Tibial nerve (tissue), 4 donors: ENCODE data around the gene RAB6C. TPM values are rescaled to one million over a fixed set of nuclear protein-coding genes. Genes with fewer than 3 reads are reported as not detected.
"Not testable (repeated sequence)": the region's sequence is repeated elsewhere in the genome, so short reads cannot be mapped to it uniquely, and the experiment has no call there.

Experiments used
- DNase-seq, 2 donors: peaks; one replicate each; pipeline ENCODE4 v3.0.0-alpha.2; 2019; ENCODE audit warnings: low spot score in 2 of 2
- H3K27ac ChIP-seq, 4 donors: fragments of 200-600 bp; sonication (generic) in 3 of 4; one replicate each; pipeline ENCODE4 v1.5.1; 2017 to 2019; ENCODE audit warnings: mild to moderate bottlenecking in 1 of 4
- H3K27me3 ChIP-seq, 2 donors: fragments of 200-600 bp; sonication (generic) in 1 of 2; one replicate each; pipeline versions ENCODE4 v1.5.1 to v1.6.0; 2017 to 2019
- H3K36me3 ChIP-seq, 3 donors: fragments of 200-600 bp; sonication (generic); one replicate each; pipeline ENCODE4 v1.5.1; 2018 to 2019
- H3K4me1 ChIP-seq, 4 donors: fragments of 200-600 bp; sonication (generic) in 3 of 4; one replicate each; pipeline ENCODE4 v1.5.1; 2017 to 2019
- H3K4me3 ChIP-seq, 4 donors: fragments of 200-600 bp; sonication (generic) in 3 of 4; one replicate each; pipeline ENCODE4 v1.5.1; 2017 to 2019; ENCODE audit warnings: mild to moderate bottlenecking in 1 of 4, moderate library complexity in 1 of 4
- H3K9me3 ChIP-seq, 4 donors: fragments of 200-600 bp; sonication (generic) in 3 of 4; one replicate each; pipeline ENCODE4 v1.5.1; 2017 to 2019
- CTCF ChIP-seq, 5 experiments: fragments of 200-600 bp in 3 of 5; fragments of 450-650 bp in 2 of 5; sonication (generic) in 3 of 5; IDR thresholded peaks; one replicate each; pipeline ENCODE4 v1.5.1; 2016 to 2019; ENCODE audit warnings: antibody characterized with exemption in 5 of 5, mild to moderate bottlenecking in 3 of 5, moderate library complexity in 2 of 5
- EP300 ChIP-seq, 2 donors: sonication (generic); formaldehyde crosslinking; IDR thresholded peaks; one replicate each; pipeline ENCODE4 v1.6.1; 2017; ENCODE audit warnings: antibody characterized with exemption in 2 of 2, mild to moderate bottlenecking in 1 of 2
- POLR2A ChIP-seq, 2 donors: fragments of 450-650 bp; IDR thresholded peaks; one replicate each; pipeline ENCODE4 v1.6.1; 2017; ENCODE audit warnings: antibody characterized with exemption in 2 of 2, mild to moderate bottlenecking in 2 of 2, moderate library complexity in 2 of 2
- WGBS, 2 donors: methylation state at CpG; one replicate each; pipeline ENCODE4 v1.1.5; 2018; 5-methylcytosine and 5-hydroxymethylcytosine counted together
- total RNA-seq, 4 donors: library from RNA; depleted of rRNA; stranded (reverse); fragments of >200 nt; gene quantifications; one replicate each; pipeline ENCODE4 v1.1.0, GENCODE V29; 2016

Gene RAB6C
- total RNA-seq, 4 donors from 2014 or later = not detected

- DNase-seq = no peak
- WGBS, 2 donors = 91% methylated on average over 5 of the region's 5 CpGs
- H3K36me3 ChIP-seq = no peaks in the 10 kb centered on the region
- peaks cover 0 to 6% (median 0%) of the 10 kb centered on the region in 4 donors for H3K4me1 ChIP-seq
- H3K27me3 ChIP-seq = peaks cover 0 to 23% of the 10 kb centered on the region in 2 donors
- H3K27ac ChIP-seq = no peak overlapping the region
- no peaks in the 10 kb centered on the region for H3K9me3 ChIP-seq
- TF ChIP-seq EP300 (IDR thresholded peaks at IDR 0.05) = no peak
- no peak for TF ChIP-seq CTCF (IDR thresholded peaks at IDR 0.05)
- no peak for TF ChIP-seq POLR2A (IDR thresholded peaks at IDR 0.05)
- no peak overlapping the region for H3K4me3 ChIP-seq
Measured at GRCh38 chr2:129977986-129978385, 1.5 kb upstream of the RAB6C start.

- DNase-seq, H3K36me3 ChIP-seq, H3K9me3 ChIP-seq, H3K27ac ChIP-seq, H3K4me3 ChIP-seq, H3K4me1 ChIP-seq: not testable (repeated sequence)
- WGBS, 2 donors = 3 to 6% methylated on average over 4 to 6 of the region's 13 CpGs
- peaks cover 0 to 30% of the 10 kb centered on the region in 2 donors for H3K27me3 ChIP-seq
Measured at GRCh38 chr2:129980246-129980645, 780 bp downstream of the RAB6C start.

- H3K9me3 ChIP-seq, H3K27ac ChIP-seq, DNase-seq, H3K4me1 ChIP-seq, H3K4me3 ChIP-seq, H3K36me3 ChIP-seq: not testable (repeated sequence)
- H3K27me3 ChIP-seq = peaks cover 0 to 30% of the 10 kb centered on the region in 2 donors
- 58 to 59% methylated on average over 7 of the region's 7 CpGs for WGBS, 2 donors
Measured at GRCh38 chr2:129981689-129982088, 2.2 kb downstream of the RAB6C start.

GRCh38 chr2:129984426-129984825, 5.0 kb downstream of the RAB6C start:
- Histone ChIP-seq H3K27me3 (peaks cover 0 to 12% of the 10 kb centered on the region in 2 donors), H3K4me1 (peaks cover 0 to 5% (median 0%) of the 10 kb centered on the region in 4 donors), H3K36me3 (no peaks in the 10 kb centered on the region), H3K4me3 (no peak overlapping the region), H3K9me3 (no peaks in the 10 kb centered on the region), H3K27ac (no peak overlapping the region)
- TF ChIP-seq CTCF (IDR thresholded peaks at IDR 0.05) = no peak
- no peak for TF ChIP-seq POLR2A (IDR thresholded peaks at IDR 0.05)
- TF ChIP-seq EP300 (IDR thresholded peaks at IDR 0.05) = no peak
- 55 to 70% methylated on average over 2 of the region's 2 CpGs for WGBS, 2 donors
- no peak for DNase-seq

GRCh38 chr2:129992415-129993006, 13.0 kb downstream of the RAB6C start:
- not testable (repeated sequence) for H3K4me3 ChIP-seq, H3K27ac ChIP-seq, DNase-seq, H3K4me1 ChIP-seq, H3K9me3 ChIP-seq, H3K36me3 ChIP-seq
- WGBS, 2 donors = 4 to 5% methylated on average over 45 to 48 of the region's 49 CpGs
- H3K27me3 ChIP-seq = peaks cover 0 to 12% of the 10 kb centered on the region in 2 donors

- whole genome bisulfite sequencing, 2 donors = 37 to 55% methylated on average over 5 to 15 of the region's 20 CpGs
- not testable (repeated sequence) for H3K36me3 ChIP-seq, H3K9me3 ChIP-seq, DNase-seq, H3K4me1 ChIP-seq, H3K27ac ChIP-seq, H3K4me3 ChIP-seq
- H3K27me3 ChIP-seq = peaks cover 0 to 12% of the 10 kb centered on the region in 2 donors
Measured at GRCh38 chr2:129993151-129993550, 13.7 kb downstream of the RAB6C start.

GRCh38 chr2:129996657-129997237, 17.3 kb downstream of the RAB6C start:
- DNase-seq, H3K27me3 ChIP-seq, H3K27ac ChIP-seq, H3K4me3 ChIP-seq, H3K4me1 ChIP-seq, H3K36me3 ChIP-seq: not testable (repeated sequence)
- WGBS, 2 donors = 64 to 73% methylated on average over 2 of the region's 2 CpGs
- H3K9me3 ChIP-seq = peaks cover 0 to 14% (median 0%) of the 10 kb centered on the region in 4 donors

GRCh38 chr2:129998771-129999170, 19.3 kb downstream of the RAB6C start:
- not testable (repeated sequence) for H3K27me3 ChIP-seq, DNase-seq, H3K4me3 ChIP-seq, H3K4me1 ChIP-seq, H3K36me3 ChIP-seq, H3K27ac ChIP-seq
- H3K9me3 ChIP-seq = peaks cover 0 to 14% (median 0%) of the 10 kb centered on the region in 4 donors
- WGBS, 2 donors = 80 to 84% methylated on average over 6 of the region's 6 CpGs

- H3K36me3 ChIP-seq, DNase-seq, H3K4me3 ChIP-seq, H3K27me3 ChIP-seq, H3K4me1 ChIP-seq, H3K9me3 ChIP-seq, H3K27ac ChIP-seq: not testable (repeated sequence)
- 6 to 9% methylated on average over 19 to 36 of the region's 42 CpGs for WGBS, 2 donors
Measured at GRCh38 chr2:130005862-130006261, 26.4 kb downstream of the RAB6C start.

- not testable (repeated sequence) for H3K27ac ChIP-seq, DNase-seq, H3K4me3 ChIP-seq, H3K36me3 ChIP-seq, H3K4me1 ChIP-seq, H3K27me3 ChIP-seq
- H3K9me3 ChIP-seq = peaks cover 0 to 10% (median 0%) of the 10 kb centered on the region in 4 donors
- WGBS, 2 donors = 76 to 83% methylated on average over 5 of the region's 5 CpGs
Measured at GRCh38 chr2:130016701-130017100, 37.2 kb downstream of the RAB6C start.
